HEK293 (cell line): ENCODE measurements around the gene MACROH2A1.

Experiments
- CTCF ChIA-PET: fragments of 350-600 bp; formaldehyde crosslinking; extraction: SDS; loops from one replicate; lab custom pipeline; 2021; ENCODE audit warnings: antibody characterized with exemption; lab: Yijun Ruan, JAX
- POLR2A ChIA-PET: fragments of 300-600 bp; formaldehyde crosslinking; extraction: SDS; loops from one replicate; lab custom pipeline; 2020; ENCODE audit warnings: antibody characterized with exemption, inconsistent platforms; lab: Yijun Ruan, JAX
- H3K27ac ChIP-seq: fragments of 200-500 bp; sonication (Bioruptor generic); 2 replicates; pipeline ENCODE4 v1.5.1; 2014; ENCODE audit warnings: low read depth, low read length, control low read depth, inconsistent platforms; ENCODE audit errors: extremely low read depth
- H3K36me3 ChIP-seq, 2 experiments: fragments of 200-500 bp in 1 of 2; sonication (Bioruptor generic) in 1 of 2; 1 replicate in 1 of 2; 2 replicates in 1 of 2; pipeline ENCODE4 v1.5.1; 2014 to 2017; ENCODE audit warnings: inconsistent platforms in 2 of 2, low read length in 2 of 2; ENCODE audit not compliant: control insufficient read depth in 2 of 2, insufficient read depth in 1 of 2
- H3K4me1 ChIP-seq: fragments of 200-500 bp; sonication (Bioruptor generic); 2 replicates; pipeline ENCODE4 v1.5.1; 2014; ENCODE audit warnings: mild to moderate bottlenecking, low read length, inconsistent platforms; ENCODE audit not compliant: control insufficient read depth, insufficient read depth
- H3K4me3 ChIP-seq: 2 replicates; pipeline ENCODE4 v1.5.1; 2011; ENCODE audit warnings: low read depth, mild to moderate bottlenecking, control low read depth, low read length, moderate library complexity
- H3K9me3 ChIP-seq: fragments of 200-500 bp; sonication (Bioruptor generic); 2 replicates; pipeline ENCODE4 v1.5.1; 2014; ENCODE audit warnings: low read depth, low read length, inconsistent platforms; ENCODE audit not compliant: control insufficient read depth, insufficient read depth
- EGR2 ChIP-seq: fragments of 450-650 bp; formaldehyde crosslinking; IDR thresholded peaks from 2 replicates; pipeline ENCODE4 v1.5.1; 2016; ENCODE audit warnings: low read depth, missing biosample characterization, missing genetic modification characterization
- GFI1B ChIP-seq: fragments of 450-650 bp; formaldehyde crosslinking; IDR thresholded peaks from 2 replicates; pipeline ENCODE4 v1.5.1; 2016; ENCODE audit warnings: missing biosample characterization, missing genetic modification characterization
- GLIS1 ChIP-seq: fragments of 450-650 bp; formaldehyde crosslinking; IDR thresholded peaks from 2 replicates; pipeline ENCODE4 v1.5.1; 2016; ENCODE audit warnings: missing biosample characterization, missing genetic modification characterization
- HOXC10 ChIP-seq: sonication (generic); formaldehyde crosslinking; IDR thresholded peaks from 2 replicates; pipeline ENCODE4 v1.8.1; 2023; ENCODE audit warnings: mild to moderate bottlenecking, missing genetic modification reagents
- MEIS1 ChIP-seq: sonication (generic); formaldehyde crosslinking; IDR thresholded peaks from 2 replicates; pipeline ENCODE4 v1.8.1; 2022; ENCODE audit warnings: missing genetic modification reagents, mild to moderate bottlenecking, borderline replicate concordance
- OVOL3 ChIP-seq: fragments of 450-650 bp; formaldehyde crosslinking; IDR thresholded peaks from 2 replicates; pipeline ENCODE4 v1.5.1; 2016; ENCODE audit warnings: missing biosample characterization, missing genetic modification characterization
- ZBTB17 ChIP-seq: fragments of 450-650 bp; formaldehyde crosslinking; IDR thresholded peaks from 2 replicates; pipeline ENCODE4 v1.5.1; 2016; ENCODE audit warnings: missing biosample characterization, missing genetic modification characterization
- ZFHX2 ChIP-seq: fragments of 450-650 bp; formaldehyde crosslinking; conservative IDR thresholded peaks from 2 replicates; pipeline ENCODE4 v1.5.1; 2016; ENCODE audit warnings: missing biosample characterization, missing genetic modification characterization
- ZIC2 ChIP-seq: fragments of 450-650 bp; formaldehyde crosslinking; IDR thresholded peaks from 2 replicates; pipeline ENCODE4 v1.5.1; 2016; ENCODE audit warnings: missing biosample characterization, missing genetic modification characterization
- ZNF112 ChIP-seq: fragments of 450-650 bp; formaldehyde crosslinking; IDR thresholded peaks from 2 replicates; pipeline ENCODE4 v1.5.0; 2017; ENCODE audit warnings: missing biosample characterization, missing genetic modification characterization
- ZNF366 ChIP-seq: fragments of 450-650 bp; formaldehyde crosslinking; conservative IDR thresholded peaks from 2 replicates; pipeline ENCODE4 v1.5.1; 2016; ENCODE audit warnings: missing biosample characterization, missing genetic modification characterization
- ZNF529 ChIP-seq: fragments of 450-650 bp; formaldehyde crosslinking; IDR thresholded peaks from 2 replicates; pipeline ENCODE4 v1.5.1; 2017; ENCODE audit warnings: missing genetic modification characterization, missing biosample characterization; ENCODE audit not compliant: insufficient replicate concordance
- ZNF621 ChIP-seq: fragments of 450-650 bp; formaldehyde crosslinking; IDR thresholded peaks from 2 replicates; pipeline ENCODE4 v1.5.1; 2017; ENCODE audit warnings: missing biosample characterization, missing genetic modification characterization
- ZNF692 ChIP-seq: fragments of 450-650 bp; formaldehyde crosslinking; IDR thresholded peaks from 2 replicates; pipeline ENCODE4 v1.5.1; 2016; ENCODE audit warnings: missing biosample characterization, missing genetic modification characterization
- ZSCAN5A ChIP-seq: fragments of 450-650 bp; formaldehyde crosslinking; IDR thresholded peaks from 2 replicates; pipeline ENCODE4 v1.5.1; 2016; ENCODE audit warnings: missing biosample characterization, missing genetic modification characterization
- ZXDB ChIP-seq: fragments of 450-650 bp; formaldehyde crosslinking; IDR thresholded peaks from 2 replicates; pipeline ENCODE4 v1.5.1; 2016; ENCODE audit warnings: missing biosample characterization, missing genetic modification characterization
- TF ChIP-seq, protein P1 (sequence below): fragments of 450-650 bp; formaldehyde crosslinking; IDR thresholded peaks from 2 replicates; pipeline ENCODE4 v1.5.1; 2016; ENCODE audit warnings: missing biosample characterization, missing genetic modification characterization

MACROH2A1 gene

GRCh38 chr5:135320718-135321484 lies 78.1 kb downstream of the MACROH2A1 start:
- no peaks in the 10 kb centered on the region for H3K9me3 ChIP-seq

DNA sequence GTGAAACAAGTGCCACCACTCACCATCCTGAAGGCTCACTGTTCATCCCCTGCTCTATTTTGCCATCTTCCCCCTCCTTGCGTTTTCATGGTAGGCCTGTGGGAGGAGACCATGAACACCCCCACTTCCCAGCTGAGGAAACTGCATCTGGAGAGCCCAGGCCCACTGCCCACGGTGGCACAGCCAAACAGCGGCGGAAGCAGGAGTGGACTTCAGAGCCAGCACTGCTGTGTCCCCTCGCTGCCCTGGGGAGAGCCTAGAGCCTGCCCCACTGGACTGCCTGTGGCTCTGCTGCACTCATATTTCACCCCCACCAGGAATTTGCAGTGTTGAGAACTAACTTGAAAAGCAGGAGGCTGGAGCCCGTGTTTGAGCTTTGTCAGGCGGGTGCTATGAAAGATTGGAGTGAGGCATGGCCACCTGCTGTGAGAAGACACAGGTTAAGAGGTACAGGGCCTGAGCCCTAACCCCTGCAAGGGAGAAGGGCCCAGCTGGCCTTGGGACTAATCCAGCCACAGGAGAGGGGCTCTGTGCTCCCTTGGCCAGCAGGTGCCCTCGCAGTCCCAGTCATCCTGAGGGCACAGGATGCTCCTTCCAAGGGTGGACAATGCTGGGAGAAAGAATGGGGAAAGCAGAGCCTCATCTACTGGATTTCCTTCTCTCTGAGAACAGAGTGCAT lies 79.0 kb downstream of the MACROH2A1 start:
- Histone ChIP-seq H3K9me3 (no peaks in the 10 kb centered on the region), H3K27ac (no peak overlapping the region), H3K4me1 (no peaks in the 10 kb centered on the region), H3K4me3 (no peak overlapping the region), H3K36me3 (no peaks in the 10 kb centered on the region)
- TF ChIP-seq HOXC10 (CRISPR knock-in tag) (no peak), ZNF112 (no peak), ZFHX2 (tag by site-specific recombination) (peak; percentile 37; the same call in 1 of the 2 replicates), ZIC2 (tag by site-specific recombination) (peak; percentile 34; the same call in 1 of the 2 replicates), ZBTB17 (peak; percentile 34; the same call in 1 of the 2 replicates), ZXDB (no peak), EGR2 (tag by site-specific recombination) (peak; percentile 41; the same call in 1 of the 2 replicates), MEIS1 (CRISPR knock-in tag) (no peak)
- TF ChIP-seq, protein P1, sequence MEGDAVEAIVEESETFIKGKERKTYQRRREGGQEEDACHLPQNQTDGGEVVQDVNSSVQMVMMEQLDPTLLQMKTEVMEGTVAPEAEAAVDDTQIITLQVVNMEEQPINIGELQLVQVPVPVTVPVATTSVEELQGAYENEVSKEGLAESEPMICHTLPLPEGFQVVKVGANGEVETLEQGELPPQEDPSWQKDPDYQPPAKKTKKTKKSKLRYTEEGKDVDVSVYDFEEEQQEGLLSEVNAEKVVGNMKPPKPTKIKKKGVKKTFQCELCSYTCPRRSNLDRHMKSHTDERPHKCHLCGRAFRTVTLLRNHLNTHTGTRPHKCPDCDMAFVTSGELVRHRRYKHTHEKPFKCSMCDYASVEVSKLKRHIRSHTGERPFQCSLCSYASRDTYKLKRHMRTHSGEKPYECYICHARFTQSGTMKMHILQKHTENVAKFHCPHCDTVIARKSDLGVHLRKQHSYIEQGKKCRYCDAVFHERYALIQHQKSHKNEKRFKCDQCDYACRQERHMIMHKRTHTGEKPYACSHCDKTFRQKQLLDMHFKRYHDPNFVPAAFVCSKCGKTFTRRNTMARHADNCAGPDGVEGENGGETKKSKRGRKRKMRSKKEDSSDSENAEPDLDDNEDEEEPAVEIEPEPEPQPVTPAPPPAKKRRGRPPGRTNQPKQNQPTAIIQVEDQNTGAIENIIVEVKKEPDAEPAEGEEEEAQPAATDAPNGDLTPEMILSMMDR = 0 out of 2 replicates have a peak, but pooled peaks have one; percentile 32
- ChIA-PET CTCF (interaction anchor here (0.6 to 0.8 kb wide), 3 partner anchors 18 to 488 kb away, joined by 3 read pairs; no protein-coding TSS in a partner anchor), POLR2A (no interaction called here)

More at GRCh38 chr5:135320718-135321484, 78.1 kb downstream of the MACROH2A1 start:
- no peak overlapping the region for H3K27ac ChIP-seq
- POLR2A ChIA-PET = no interaction called here
- TF ChIP-seq ZSCAN5A (tag by site-specific recombination) (no peak), OVOL3 (no peak), ZNF366 (tag by site-specific recombination) (no peak), GLIS1 (tag by site-specific recombination) (no peak), ZBTB17 (0 out of 2 replicates have a peak, but pooled peaks have one; percentile 3), GFI1B (tag by site-specific recombination) (no peak), ZNF692 (tag by site-specific recombination) (no peak), ZNF529 (no peak), ZNF621 (tag by site-specific recombination) (no peak)
- TF ChIP-seq, all 188 proteins: peak for 1
- CTCF ChIA-PET = interaction anchor here (0.8 kb wide), 1 partner anchor 19 kb away, joined by 3 read pairs; no protein-coding TSS in a partner anchor
- H3K4me3 ChIP-seq = no peak overlapping the region
- no peaks in the 10 kb centered on the region for H3K36me3 ChIP-seq
- no peaks in the 10 kb centered on the region for H3K4me1 ChIP-seq
